Measurements from ENCODE around the gene ALG14.

ALG14 gene

DNA sequence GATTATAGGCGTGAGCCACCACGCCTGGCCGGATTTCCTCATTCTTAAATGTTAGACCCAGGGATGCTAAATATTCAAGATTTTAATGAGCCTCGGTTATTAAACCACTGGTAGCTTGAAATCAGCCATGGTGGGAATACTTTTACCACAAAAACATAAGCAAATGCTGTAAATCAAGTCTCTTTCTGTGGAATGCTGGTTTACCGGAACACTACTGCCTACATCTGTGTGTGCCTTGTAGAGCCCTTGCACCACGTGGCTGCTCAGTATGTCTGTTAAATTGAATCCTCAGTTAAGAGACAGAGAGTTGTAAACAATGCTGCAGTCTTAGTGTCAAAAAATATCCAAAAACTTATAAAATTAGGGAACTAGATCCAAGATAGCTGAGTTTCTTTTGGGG lies 119.0 kb downstream of the ALG14 start:
- FAIRE-seq, result no peak
- TF ChIP-seq, protein P1, sequence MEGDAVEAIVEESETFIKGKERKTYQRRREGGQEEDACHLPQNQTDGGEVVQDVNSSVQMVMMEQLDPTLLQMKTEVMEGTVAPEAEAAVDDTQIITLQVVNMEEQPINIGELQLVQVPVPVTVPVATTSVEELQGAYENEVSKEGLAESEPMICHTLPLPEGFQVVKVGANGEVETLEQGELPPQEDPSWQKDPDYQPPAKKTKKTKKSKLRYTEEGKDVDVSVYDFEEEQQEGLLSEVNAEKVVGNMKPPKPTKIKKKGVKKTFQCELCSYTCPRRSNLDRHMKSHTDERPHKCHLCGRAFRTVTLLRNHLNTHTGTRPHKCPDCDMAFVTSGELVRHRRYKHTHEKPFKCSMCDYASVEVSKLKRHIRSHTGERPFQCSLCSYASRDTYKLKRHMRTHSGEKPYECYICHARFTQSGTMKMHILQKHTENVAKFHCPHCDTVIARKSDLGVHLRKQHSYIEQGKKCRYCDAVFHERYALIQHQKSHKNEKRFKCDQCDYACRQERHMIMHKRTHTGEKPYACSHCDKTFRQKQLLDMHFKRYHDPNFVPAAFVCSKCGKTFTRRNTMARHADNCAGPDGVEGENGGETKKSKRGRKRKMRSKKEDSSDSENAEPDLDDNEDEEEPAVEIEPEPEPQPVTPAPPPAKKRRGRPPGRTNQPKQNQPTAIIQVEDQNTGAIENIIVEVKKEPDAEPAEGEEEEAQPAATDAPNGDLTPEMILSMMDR (IDR thresholded peaks at IDR 0.05; ENCODE audit: insufficient read depth, missing control alignments), result no peak
- no peak for DNase-seq (ENCODE audit: insufficient read length, low spot score)

DNA sequence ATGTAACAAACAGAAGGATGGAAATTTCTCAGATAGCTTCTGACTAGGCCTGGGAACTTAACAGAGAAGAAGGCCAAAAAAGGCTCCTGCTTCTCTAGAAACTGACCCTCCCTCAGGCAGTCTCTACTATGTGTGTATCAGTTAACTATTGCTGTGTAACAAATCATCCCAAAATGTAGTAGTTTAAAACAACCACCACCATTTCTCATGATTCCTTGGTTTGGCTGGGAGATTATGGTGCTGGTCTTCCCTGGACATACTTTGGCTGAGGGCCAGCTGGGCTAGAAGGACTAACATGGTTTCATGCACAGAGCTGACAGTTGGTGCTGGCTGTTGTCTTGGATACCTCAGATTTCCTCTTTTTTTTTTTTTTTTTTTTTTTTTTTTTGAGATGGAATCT lies 119.6 kb downstream of the ALG14 start:
- FAIRE-seq (no peak), DNase-seq (ENCODE audit: insufficient read length, low spot score) (no peak)

GRCh38 chr1:94952539-94952938 lies 120.2 kb downstream of the ALG14 start:
- no peak for DNase-seq (ENCODE audit: insufficient read length, low spot score)
- TF ChIP-seq, protein P1 (IDR thresholded peaks at IDR 0.05; ENCODE audit: insufficient read depth, missing control alignments), result no peak
- no peak for FAIRE-seq

More for the DNA sequence above, 119.6 kb downstream of the ALG14 start:
- TF ChIP-seq, protein P1 (IDR thresholded peaks at IDR 0.05; ENCODE audit: insufficient read depth, missing control alignments), result no peak

DNA sequence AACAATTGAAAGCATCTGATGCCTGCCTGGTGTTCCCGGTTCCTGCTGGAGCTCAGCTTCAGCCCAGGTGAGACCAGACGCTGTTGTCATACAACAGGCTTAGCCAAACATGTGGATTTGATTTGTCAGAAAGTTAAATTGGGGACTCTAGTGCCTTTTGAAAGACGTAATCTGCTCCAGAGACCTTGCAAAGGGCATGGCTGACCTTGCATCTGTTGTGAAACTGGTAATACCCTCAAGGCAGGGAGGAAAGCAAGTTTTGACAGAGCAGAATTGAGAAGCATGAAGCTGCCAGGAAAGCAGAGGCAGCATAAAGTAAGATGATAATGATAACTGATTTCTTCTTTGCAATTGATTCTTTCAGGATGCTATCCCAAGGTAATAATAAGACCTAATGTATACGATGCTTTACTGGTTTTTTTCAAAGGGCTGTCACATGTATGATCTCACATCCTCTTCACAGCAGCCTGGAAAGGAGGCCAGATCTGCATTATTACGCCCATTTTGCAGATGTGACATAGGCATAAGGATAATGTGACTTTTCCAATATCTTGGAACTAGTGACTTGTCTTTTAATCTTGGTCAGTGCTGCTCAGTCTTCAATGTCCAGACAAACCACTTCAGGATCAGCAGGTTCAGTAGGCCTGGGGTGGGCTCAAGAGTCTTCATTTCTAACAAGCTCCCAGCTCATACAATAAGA lies 121.1 kb downstream of the ALG14 start:
- TF ChIP-seq, protein P1 (IDR thresholded peaks at IDR 0.05; ENCODE audit: insufficient read depth, missing control alignments), result no peak
- FAIRE-seq, result no peak
- DNase-seq (ENCODE audit: insufficient read length, low spot score), result no peak

DNA sequence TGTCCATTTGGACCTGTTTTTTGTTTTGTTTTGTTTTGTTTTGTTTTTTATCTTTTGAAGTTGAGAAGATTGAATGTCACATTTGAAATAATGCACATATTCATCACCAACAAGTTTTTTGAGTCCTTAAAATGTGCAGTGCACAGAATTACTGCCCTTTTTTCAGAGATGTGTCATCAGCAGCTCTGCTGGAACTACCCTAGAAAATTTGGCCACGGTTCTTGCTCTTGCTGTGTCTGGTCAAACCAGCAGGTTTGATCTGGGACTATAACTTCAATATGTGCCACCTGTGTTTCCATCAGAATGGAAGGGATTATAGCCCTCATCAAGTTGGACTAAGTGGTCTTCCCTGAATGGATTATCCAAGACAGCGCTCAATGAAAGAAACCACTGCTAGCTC lies 121.7 kb downstream of the ALG14 start:
- TF ChIP-seq, protein P1 (IDR thresholded peaks at IDR 0.05; ENCODE audit: insufficient read depth, missing control alignments), result no peak
- no peak for DNase-seq (ENCODE audit: insufficient read length, low spot score)
- no peak for FAIRE-seq

DNA sequence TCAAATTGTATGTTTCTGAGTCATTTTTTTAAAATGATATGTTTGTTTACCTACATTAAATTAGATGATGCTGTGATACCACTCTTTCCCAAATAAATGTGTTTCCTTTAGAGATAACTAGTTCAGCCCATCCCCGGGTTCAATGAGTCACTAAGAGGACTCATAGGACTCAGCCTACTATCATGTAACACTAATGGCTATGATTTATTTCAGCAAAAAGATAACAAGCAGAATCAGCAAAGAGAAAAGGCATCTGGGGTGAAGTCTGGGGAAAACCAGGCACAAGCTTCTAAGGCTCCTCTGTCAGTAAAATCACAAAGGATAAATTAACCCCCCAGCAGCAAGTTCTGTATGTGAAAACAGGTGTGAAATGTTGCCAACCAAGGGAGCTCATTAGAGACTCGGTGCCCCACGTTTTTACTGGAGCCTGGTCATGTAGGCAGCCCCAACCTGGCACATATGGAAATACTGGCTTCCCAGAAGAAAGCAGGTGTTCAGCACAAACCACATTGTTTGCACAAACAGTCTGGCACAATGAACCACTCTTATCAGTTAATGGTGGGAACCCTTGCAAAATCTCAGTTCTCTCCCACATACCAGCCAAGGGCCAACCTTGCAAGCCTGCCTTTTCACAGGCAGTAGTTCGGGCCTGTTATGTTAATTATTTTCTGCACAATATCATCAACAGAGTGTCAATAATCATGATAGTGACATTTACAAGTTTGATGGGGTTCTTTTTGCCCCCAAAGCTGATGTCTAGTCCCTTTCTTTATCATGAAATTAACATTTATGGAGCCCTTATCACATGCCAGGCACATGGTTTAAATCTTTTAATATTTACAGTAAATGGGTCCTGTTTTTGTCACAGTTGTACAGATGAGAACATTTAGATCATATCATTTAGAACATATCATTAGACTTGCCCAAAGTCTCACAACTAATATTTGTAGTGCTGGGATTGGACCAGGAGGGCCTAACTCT lies 122.8 kb downstream of the ALG14 start:
- DNase-seq (ENCODE audit: insufficient read length, low spot score) (no peak), FAIRE-seq (no peak)
- TF ChIP-seq, protein P1 (IDR thresholded peaks at IDR 0.05; ENCODE audit: insufficient read depth, missing control alignments), result no peak

Measured in D721Med (cell line).